WTC11 (cell line): ENCODE data around the gene TNNI3K. TPM values are rescaled to one million over a fixed set of nuclear protein-coding genes. Genes with fewer than 3 reads are reported as not detected.

Source experiments
- ATAC-seq: fragments of 200-7000 bp; cut with Tn5 transposase; 2 replicates; pipeline ENCODE4 v1.10.0; 2021; ENCODE audit warnings: mild to moderate bottlenecking, moderate library complexity
- CTCF ChIA-PET: fragments of 300-600 bp; sonication (Branson Sonifier 250); formaldehyde crosslinking; loops from one replicate; lab custom pipeline; 2021; ENCODE audit warnings: antibody characterized with exemption; lab: Charles Lee
- POLR2A ChIA-PET: fragments of 350-600 bp; sonication (Branson Sonifier 250); formaldehyde crosslinking; loops from one replicate; lab custom pipeline; 2021; ENCODE audit warnings: antibody characterized with exemption; lab: Charles Lee
- DNase-seq: peaks from one replicate; pipeline ENCODE4 v3.0.0; 2021; ENCODE audit warnings: low spot score
- H3K27ac Mint-ChIP-seq: 2 replicates; pipeline ENCODE4 v1.8.0; 2021; ENCODE audit warnings: mixed read lengths
- H3K27me3 Mint-ChIP-seq: 2 replicates; pipeline ENCODE4 v1.8.0; 2021; ENCODE audit warnings: low read depth, mild to moderate bottlenecking, moderate library complexity, mixed read lengths
- H3K36me3 Mint-ChIP-seq: 2 replicates; pipeline ENCODE4 v1.8.0; 2021; ENCODE audit warnings: mixed read lengths
- H3K4me1 Mint-ChIP-seq: 2 replicates; pipeline ENCODE4 v1.8.0; 2022; ENCODE audit warnings: mixed read lengths
- H3K4me3 Mint-ChIP-seq: 2 replicates; pipeline ENCODE4 v1.8.0; 2021; ENCODE audit warnings: mild to moderate bottlenecking, moderate library complexity, mixed read lengths
- H3K9me3 Mint-ChIP-seq: 2 replicates; pipeline ENCODE4 v1.8.0; 2021; ENCODE audit warnings: mixed read lengths
- EMX1 ChIP-seq: fragments of 250-450 bp; sonication (Bioruptor Pico); IDR thresholded peaks from 2 replicates; pipeline ENCODE4 v1.8.0; 2021; ENCODE audit warnings: mild to moderate bottlenecking
- FOXK1 ChIP-seq: sonication (generic); formaldehyde crosslinking; IDR thresholded peaks from 2 replicates; pipeline ENCODE4 v1.8.0; 2022; ENCODE audit warnings: mild to moderate bottlenecking, moderate library complexity, missing genetic modification reagents
- FOXP1 ChIP-seq: sonication (generic); formaldehyde crosslinking; IDR thresholded peaks from 2 replicates; pipeline ENCODE4 v1.8.0; 2022; ENCODE audit warnings: missing genetic modification reagents, mild to moderate bottlenecking, moderate library complexity, borderline replicate concordance
- JAZF1 ChIP-seq: fragments of 250-450 bp; sonication (Bioruptor Pico); IDR thresholded peaks from 2 replicates; pipeline ENCODE4 v1.9.0; 2021; ENCODE audit warnings: moderate library complexity, mild to moderate bottlenecking, inconsistent platforms
- MXD4 ChIP-seq: fragments of 250-450 bp; sonication (Bioruptor Pico); IDR thresholded peaks from 2 replicates; pipeline ENCODE4 v1.8.0; 2021; ENCODE audit warnings: mild to moderate bottlenecking, moderate library complexity, borderline replicate concordance
- MYBL2 ChIP-seq: sonication (generic); formaldehyde crosslinking; IDR thresholded peaks from 2 replicates; pipeline ENCODE4 v1.8.1; 2023; ENCODE audit warnings: mild to moderate bottlenecking, moderate library complexity, missing genetic modification reagents
- NFYB ChIP-seq: sonication (generic); formaldehyde crosslinking; conservative IDR thresholded peaks from 2 replicates; pipeline ENCODE4 v1.8.0; 2022; ENCODE audit warnings: low read depth, missing genetic modification reagents
- NR2C2 ChIP-seq: sonication (generic); formaldehyde crosslinking; IDR thresholded peaks from 2 replicates; pipeline ENCODE4 v1.8.0; 2022; ENCODE audit warnings: mild to moderate bottlenecking, missing genetic modification reagents
- NR3C1 ChIP-seq: sonication (generic); formaldehyde crosslinking; conservative IDR thresholded peaks from 2 replicates; pipeline ENCODE4 v1.8.1; 2023; ENCODE audit warnings: low read depth, mild to moderate bottlenecking, missing genetic modification reagents
- SMAD4 ChIP-seq: sonication (generic); formaldehyde crosslinking; IDR thresholded peaks from 2 replicates; pipeline ENCODE4 v1.8.0; 2022; ENCODE audit warnings: mild to moderate bottlenecking, missing genetic modification reagents
- TEAD1 ChIP-seq: sonication (generic); formaldehyde crosslinking; IDR thresholded peaks from 2 replicates; pipeline ENCODE4 v1.8.0; 2022; ENCODE audit warnings: mild to moderate bottlenecking, missing genetic modification reagents
- TP53 ChIP-seq: sonication (generic); formaldehyde crosslinking; IDR thresholded peaks from 2 replicates; pipeline ENCODE4 v1.8.1; 2023; ENCODE audit warnings: mild to moderate bottlenecking, missing genetic modification reagents
- ZNF232 ChIP-seq: sonication (generic); formaldehyde crosslinking; IDR thresholded peaks from 2 replicates; pipeline ENCODE4 v1.8.0; 2022; ENCODE audit warnings: mild to moderate bottlenecking, missing genetic modification reagents
- total RNA-seq: library from RNA; stranded (reverse); gene quantifications from 3 replicates; pipeline ENCODE4 v1.2.3, GENCODE V29; 2021
- TF ChIP-seq, protein P1 (sequence below): sonication (generic); formaldehyde crosslinking; IDR thresholded peaks from 2 replicates; pipeline ENCODE4 v1.8.0; 2023; ENCODE audit warnings: missing genetic modification reagents, mild to moderate bottlenecking, borderline replicate concordance
- TF ChIP-seq, protein P2 (sequence below): fragments of 250-450 bp; sonication (Bioruptor Pico); conservative IDR thresholded peaks from 2 replicates; pipeline ENCODE4 v1.9.0; 2021; ENCODE audit warnings: mild to moderate bottlenecking
- TF ChIP-seq, protein P3 (sequence below): sonication (generic); formaldehyde crosslinking; IDR thresholded peaks from 2 replicates; pipeline ENCODE4 v1.8.1; 2023; ENCODE audit warnings: mild to moderate bottlenecking, missing genetic modification reagents, moderate library complexity
- TF ChIP-seq, protein P4 (sequence below): sonication (generic); formaldehyde crosslinking; IDR thresholded peaks from 2 replicates; pipeline ENCODE4 v1.8.1; 2022; ENCODE audit warnings: mild to moderate bottlenecking, moderate library complexity, missing genetic modification reagents
- TF ChIP-seq, protein P5 (sequence below): sonication (generic); formaldehyde crosslinking; conservative IDR thresholded peaks from 2 replicates; pipeline ENCODE4 v1.8.1; 2022; ENCODE audit warnings: mild to moderate bottlenecking, missing genetic modification reagents
- TF ChIP-seq, protein P6 (sequence below): sonication (generic); formaldehyde crosslinking; IDR thresholded peaks from 2 replicates; pipeline ENCODE4 v1.8.1; 2023; ENCODE audit warnings: mild to moderate bottlenecking, missing genetic modification reagents
- TF ChIP-seq, protein P7 (sequence below): sonication (generic); formaldehyde crosslinking; IDR thresholded peaks from 2 replicates; pipeline ENCODE4 v1.8.1; 2022; ENCODE audit warnings: mild to moderate bottlenecking, missing genetic modification reagents, moderate library complexity, borderline replicate concordance

TNNI3K gene
- total RNA-seq, 1 experiment from 2014 or later = 0.07 TPM

DNA sequence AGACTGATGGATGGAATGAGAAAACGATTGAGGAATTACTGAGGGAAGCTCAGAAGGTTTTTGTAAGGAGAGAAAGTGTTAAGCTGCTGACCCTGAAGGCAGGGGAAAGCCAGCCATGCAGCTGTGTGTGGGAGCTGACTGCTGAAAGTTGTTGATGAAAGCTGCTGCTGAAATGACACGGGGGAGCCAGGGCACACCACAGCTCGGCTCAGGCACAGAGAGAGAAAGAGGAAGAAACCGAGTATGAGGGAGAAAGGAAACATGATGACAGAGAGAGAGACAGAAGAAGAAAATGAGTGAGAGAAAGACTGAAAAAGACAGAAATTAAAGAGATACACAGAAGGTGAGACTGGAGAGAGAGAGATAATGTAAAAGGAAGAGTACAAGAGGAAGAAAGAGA lies 161.7 kb downstream of the TNNI3K start:
- TF ChIP-seq, protein P1, sequence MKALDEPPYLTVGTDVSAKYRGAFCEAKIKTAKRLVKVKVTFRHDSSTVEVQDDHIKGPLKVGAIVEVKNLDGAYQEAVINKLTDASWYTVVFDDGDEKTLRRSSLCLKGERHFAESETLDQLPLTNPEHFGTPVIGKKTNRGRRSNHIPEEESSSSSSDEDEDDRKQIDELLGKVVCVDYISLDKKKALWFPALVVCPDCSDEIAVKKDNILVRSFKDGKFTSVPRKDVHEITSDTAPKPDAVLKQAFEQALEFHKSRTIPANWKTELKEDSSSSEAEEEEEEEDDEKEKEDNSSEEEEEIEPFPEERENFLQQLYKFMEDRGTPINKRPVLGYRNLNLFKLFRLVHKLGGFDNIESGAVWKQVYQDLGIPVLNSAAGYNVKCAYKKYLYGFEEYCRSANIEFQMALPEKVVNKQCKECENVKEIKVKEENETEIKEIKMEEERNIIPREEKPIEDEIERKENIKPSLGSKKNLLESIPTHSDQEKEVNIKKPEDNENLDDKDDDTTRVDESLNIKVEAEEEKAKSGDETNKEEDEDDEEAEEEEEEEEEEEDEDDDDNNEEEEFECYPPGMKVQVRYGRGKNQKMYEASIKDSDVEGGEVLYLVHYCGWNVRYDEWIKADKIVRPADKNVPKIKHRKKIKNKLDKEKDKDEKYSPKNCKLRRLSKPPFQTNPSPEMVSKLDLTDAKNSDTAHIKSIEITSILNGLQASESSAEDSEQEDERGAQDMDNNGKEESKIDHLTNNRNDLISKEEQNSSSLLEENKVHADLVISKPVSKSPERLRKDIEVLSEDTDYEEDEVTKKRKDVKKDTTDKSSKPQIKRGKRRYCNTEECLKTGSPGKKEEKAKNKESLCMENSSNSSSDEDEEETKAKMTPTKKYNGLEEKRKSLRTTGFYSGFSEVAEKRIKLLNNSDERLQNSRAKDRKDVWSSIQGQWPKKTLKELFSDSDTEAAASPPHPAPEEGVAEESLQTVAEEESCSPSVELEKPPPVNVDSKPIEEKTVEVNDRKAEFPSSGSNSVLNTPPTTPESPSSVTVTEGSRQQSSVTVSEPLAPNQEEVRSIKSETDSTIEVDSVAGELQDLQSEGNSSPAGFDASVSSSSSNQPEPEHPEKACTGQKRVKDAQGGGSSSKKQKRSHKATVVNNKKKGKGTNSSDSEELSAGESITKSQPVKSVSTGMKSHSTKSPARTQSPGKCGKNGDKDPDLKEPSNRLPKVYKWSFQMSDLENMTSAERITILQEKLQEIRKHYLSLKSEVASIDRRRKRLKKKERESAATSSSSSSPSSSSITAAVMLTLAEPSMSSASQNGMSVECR = no peak
- TF ChIP-seq MYBL2 = no peak
- TF ChIP-seq, protein P2, sequence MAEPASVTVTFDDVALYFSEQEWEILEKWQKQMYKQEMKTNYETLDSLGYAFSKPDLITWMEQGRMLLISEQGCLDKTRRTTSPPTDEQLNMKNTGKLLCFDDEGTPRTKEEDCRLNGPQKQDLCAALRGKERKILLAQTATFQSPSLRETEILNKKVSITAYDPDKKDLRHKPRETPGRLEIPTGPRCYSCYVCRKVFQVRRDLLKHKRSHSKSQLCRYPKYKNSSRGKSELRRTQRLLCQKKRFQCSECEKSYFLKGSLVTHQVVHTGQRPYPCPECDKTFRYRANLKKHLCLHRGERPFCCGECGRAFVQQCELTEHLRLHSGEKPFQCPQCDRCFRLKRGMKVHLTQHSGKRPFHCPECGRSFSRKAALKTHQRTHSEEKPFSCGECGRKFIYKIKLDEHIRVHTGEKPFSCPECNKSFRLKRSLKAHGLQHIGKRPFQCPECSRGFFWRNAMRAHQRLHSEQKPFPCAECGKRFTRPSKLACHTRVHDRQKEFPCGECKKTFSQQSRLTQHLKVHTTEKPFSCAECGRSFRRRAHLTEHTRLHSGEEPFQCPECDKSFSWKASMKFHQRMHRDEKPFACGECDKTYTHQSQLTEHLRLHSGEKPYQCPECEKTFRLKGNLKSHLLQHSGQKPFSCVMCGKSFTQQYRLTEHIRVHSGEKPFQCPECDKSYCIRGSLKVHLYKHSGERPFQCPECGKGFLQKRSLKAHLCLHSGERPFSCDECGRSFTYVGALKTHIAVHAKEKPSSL = no peak
- no peak for TF ChIP-seq MXD4 (CRISPR knock-in tag)
- TF ChIP-seq, protein P3, sequence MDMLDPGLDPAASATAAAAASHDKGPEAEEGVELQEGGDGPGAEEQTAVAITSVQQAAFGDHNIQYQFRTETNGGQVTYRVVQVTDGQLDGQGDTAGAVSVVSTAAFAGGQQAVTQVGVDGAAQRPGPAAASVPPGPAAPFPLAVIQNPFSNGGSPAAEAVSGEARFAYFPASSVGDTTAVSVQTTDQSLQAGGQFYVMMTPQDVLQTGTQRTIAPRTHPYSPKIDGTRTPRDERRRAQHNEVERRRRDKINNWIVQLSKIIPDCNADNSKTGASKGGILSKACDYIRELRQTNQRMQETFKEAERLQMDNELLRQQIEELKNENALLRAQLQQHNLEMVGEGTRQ (CRISPR knock-in tag) = no peak
- TF ChIP-seq FOXK1 (CRISPR knock-in tag) = no peak
- TF ChIP-seq NR2C2 (CRISPR knock-in tag) = no peak
- no peak for TF ChIP-seq FOXP1 (CRISPR knock-in tag)
- TF ChIP-seq NFYB = no peak
- TF ChIP-seq JAZF1 (CRISPR knock-in tag) = no peak
- TF ChIP-seq, protein P4, sequence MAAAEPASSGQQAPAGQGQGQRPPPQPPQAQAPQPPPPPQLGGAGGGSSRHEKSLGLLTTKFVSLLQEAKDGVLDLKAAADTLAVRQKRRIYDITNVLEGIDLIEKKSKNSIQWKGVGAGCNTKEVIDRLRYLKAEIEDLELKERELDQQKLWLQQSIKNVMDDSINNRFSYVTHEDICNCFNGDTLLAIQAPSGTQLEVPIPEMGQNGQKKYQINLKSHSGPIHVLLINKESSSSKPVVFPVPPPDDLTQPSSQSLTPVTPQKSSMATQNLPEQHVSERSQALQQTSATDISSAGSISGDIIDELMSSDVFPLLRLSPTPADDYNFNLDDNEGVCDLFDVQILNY (CRISPR knock-in tag) = no peak
- no peak for TF ChIP-seq TP53 (CRISPR knock-in tag)
- TF ChIP-seq TEAD1 (CRISPR knock-in tag) = no peak
- TF ChIP-seq, protein P5, sequence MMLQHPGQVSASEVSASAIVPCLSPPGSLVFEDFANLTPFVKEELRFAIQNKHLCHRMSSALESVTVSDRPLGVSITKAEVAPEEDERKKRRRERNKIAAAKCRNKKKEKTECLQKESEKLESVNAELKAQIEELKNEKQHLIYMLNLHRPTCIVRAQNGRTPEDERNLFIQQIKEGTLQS (CRISPR knock-in tag) = no peak
- TF ChIP-seq EMX1 (CRISPR knock-in tag) = no peak
- no peak for TF ChIP-seq SMAD4 (CRISPR knock-in tag)
- TF ChIP-seq NR3C1 = no peak
- no peak for TF ChIP-seq ZNF232
- TF ChIP-seq, protein P6, sequence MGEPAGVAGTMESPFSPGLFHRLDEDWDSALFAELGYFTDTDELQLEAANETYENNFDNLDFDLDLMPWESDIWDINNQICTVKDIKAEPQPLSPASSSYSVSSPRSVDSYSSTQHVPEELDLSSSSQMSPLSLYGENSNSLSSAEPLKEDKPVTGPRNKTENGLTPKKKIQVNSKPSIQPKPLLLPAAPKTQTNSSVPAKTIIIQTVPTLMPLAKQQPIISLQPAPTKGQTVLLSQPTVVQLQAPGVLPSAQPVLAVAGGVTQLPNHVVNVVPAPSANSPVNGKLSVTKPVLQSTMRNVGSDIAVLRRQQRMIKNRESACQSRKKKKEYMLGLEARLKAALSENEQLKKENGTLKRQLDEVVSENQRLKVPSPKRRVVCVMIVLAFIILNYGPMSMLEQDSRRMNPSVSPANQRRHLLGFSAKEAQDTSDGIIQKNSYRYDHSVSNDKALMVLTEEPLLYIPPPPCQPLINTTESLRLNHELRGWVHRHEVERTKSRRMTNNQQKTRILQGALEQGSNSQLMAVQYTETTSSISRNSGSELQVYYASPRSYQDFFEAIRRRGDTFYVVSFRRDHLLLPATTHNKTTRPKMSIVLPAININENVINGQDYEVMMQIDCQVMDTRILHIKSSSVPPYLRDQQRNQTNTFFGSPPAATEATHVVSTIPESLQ (CRISPR knock-in tag) = no peak
- TF ChIP-seq, protein P7, sequence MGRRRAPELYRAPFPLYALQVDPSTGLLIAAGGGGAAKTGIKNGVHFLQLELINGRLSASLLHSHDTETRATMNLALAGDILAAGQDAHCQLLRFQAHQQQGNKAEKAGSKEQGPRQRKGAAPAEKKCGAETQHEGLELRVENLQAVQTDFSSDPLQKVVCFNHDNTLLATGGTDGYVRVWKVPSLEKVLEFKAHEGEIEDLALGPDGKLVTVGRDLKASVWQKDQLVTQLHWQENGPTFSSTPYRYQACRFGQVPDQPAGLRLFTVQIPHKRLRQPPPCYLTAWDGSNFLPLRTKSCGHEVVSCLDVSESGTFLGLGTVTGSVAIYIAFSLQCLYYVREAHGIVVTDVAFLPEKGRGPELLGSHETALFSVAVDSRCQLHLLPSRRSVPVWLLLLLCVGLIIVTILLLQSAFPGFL (CRISPR knock-in tag) = no peak
- H3K27ac Mint-ChIP-seq = no peak overlapping the region
- CTCF ChIA-PET = no interaction called here

More for the DNA sequence above, 161.7 kb downstream of the TNNI3K start:
- Mint-ChIP-seq H3K9me3 (no peaks in the 10 kb centered on the region; the same call in 1 of the 2 replicates), H3K4me3 (no peak overlapping the region), H3K27me3 (no peaks in the 10 kb centered on the region), H3K36me3 (no peaks in the 10 kb centered on the region), H3K4me1 (peaks cover 16% of the 10 kb centered on the region)
- no peak for DNase-seq
- POLR2A ChIA-PET = no interaction called here
- no peak for ATAC-seq
